ENCODE data around the gene PSTPIP2.
"Not testable (repeated sequence)": the region's sequence is repeated elsewhere in the genome, so short reads cannot be mapped to it uniquely, and the experiment has no call there.

Gene PSTPIP2

DNA sequence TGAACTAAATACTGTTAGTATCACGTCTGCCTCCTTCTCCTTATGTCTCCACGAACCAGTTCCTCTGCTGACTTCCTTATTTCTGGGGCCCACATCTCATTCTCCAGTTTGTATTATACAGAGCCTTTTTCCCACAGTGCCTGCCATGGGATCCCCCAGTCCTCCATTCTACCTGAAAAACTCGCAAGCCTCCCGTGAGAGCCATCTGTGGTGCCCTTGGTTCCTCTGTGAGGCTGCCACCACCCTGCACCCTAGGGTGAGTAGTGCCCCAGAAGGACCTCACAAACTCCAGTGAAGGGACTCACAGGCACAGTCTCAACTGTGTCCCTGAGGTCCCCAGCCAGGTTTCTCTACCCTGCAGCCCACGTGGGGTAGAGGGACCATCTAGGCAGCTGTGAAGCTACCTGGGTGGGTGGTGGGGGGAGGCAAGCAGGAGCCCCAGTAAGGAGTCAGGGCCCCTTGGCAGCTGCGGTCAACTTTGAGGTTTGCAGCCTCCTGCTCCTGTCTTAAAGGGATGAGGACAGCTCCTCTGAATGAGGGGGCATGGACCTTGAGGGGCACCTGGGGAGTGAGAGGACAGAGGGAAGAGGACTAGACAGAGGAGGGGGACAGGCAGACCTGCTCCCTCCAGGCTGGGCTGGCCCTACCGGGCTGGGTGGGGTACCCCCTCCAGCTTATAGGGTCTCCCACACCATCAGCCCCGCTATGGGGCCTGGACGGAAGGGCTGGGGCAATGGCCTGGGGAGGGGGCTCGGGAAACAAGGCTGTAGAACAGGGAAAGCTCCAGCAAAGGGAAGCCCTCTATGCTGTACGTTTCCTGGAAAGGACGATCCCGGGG is 1.0 kb downstream of the PSTPIP2 start:
- in situ Hi-C loops (cut with MboI; ENCODE audit: low sequenced_read_pairs): no loop called here

- in situ Hi-C loops (cut with MboI; ENCODE audit: low sequenced_read_pairs): no loop called here
Measured at GRCh38 chr18:46070232-46070631, 1.8 kb downstream of the PSTPIP2 start.

- in situ Hi-C loops (cut with MboI; ENCODE audit: low sequenced_read_pairs): no loop called here
Measured at GRCh38 chr18:46069524-46069923, 2.5 kb downstream of the PSTPIP2 start.

GRCh38 chr18:46068763-46069162 is 3.3 kb downstream of the PSTPIP2 start:
- in situ Hi-C loops (cut with MboI; ENCODE audit: low sequenced_read_pairs): no loop called here

DNA sequence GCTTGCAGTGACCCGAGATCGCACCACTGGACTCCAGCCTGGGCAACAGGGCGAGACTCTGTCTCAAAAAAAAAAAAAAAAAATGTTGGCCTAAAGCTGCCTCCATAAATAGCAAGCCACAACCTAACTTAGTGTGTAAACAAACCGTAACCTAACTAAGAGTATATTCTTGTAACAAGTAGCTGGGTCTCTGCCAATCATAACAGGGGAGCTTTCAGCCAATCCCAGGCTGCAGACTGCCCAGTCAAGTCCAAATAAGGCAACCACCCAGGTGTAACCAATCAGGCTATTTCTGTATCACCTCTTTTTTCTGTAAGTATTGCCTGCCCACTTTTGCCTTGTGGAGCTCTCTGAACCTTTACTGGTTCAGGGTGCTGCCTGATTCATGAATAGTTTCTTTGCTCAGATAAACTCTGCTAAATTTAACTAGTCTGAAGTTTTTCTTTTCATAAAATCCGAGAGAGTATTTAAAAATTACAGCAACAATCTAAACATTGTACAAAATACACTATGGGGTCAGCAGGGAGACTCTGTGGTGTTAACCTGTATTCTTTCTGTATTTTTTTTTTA is 4.5 kb downstream of the PSTPIP2 start:
- in situ Hi-C loops (cut with MboI; ENCODE audit: low sequenced_read_pairs): no loop called here

DNA sequence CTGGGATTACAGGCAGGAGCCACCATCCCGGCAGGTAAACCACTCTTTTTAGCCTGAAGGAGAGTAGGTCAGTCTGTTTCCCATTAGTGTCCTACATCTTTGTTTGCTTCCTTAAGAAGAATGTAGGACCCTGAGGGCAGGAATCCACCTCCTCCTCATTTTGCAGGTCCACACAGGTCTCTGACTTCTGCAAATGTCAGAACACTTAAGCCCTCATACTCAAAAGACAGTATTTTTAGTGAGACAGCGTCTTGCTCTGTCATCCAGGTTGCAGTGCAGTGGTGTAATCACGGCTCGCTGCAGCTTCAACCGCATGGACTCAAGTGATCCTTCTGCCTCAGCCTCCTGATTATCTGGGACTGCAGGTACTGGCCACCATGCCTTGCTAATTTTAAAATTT is 9.3 kb downstream of the PSTPIP2 start:
- in situ Hi-C loops (cut with MboI; ENCODE audit: low sequenced_read_pairs): no loop called here

- in situ Hi-C loops (cut with MboI; ENCODE audit: low sequenced_read_pairs): no loop called here
Measured at GRCh38 chr18:46061796-46062195, 10.3 kb downstream of the PSTPIP2 start.

- in situ Hi-C loops (cut with MboI; ENCODE audit: low sequenced_read_pairs): no loop called here
Measured at GRCh38 chr18:46061387-46061786, 10.7 kb downstream of the PSTPIP2 start.

- in situ Hi-C loops (cut with MboI; ENCODE audit: low sequenced_read_pairs): no loop called here
Measured at GRCh38 chr18:46060359-46060841, 11.7 kb downstream of the PSTPIP2 start.

GRCh38 chr18:46055838-46056230 is 16.2 kb downstream of the PSTPIP2 start:
- in situ Hi-C loops (cut with MboI; ENCODE audit: low sequenced_read_pairs): no loop called here

- in situ Hi-C loops (cut with MboI; ENCODE audit: low sequenced_read_pairs): no loop called here
Measured at GRCh38 chr18:46054956-46055837, 16.9 kb downstream of the PSTPIP2 start.

- in situ Hi-C loops (cut with MboI; ENCODE audit: low sequenced_read_pairs): no loop called here
Measured at GRCh38 chr18:46053368-46054095, 18.5 kb downstream of the PSTPIP2 start.

DNA sequence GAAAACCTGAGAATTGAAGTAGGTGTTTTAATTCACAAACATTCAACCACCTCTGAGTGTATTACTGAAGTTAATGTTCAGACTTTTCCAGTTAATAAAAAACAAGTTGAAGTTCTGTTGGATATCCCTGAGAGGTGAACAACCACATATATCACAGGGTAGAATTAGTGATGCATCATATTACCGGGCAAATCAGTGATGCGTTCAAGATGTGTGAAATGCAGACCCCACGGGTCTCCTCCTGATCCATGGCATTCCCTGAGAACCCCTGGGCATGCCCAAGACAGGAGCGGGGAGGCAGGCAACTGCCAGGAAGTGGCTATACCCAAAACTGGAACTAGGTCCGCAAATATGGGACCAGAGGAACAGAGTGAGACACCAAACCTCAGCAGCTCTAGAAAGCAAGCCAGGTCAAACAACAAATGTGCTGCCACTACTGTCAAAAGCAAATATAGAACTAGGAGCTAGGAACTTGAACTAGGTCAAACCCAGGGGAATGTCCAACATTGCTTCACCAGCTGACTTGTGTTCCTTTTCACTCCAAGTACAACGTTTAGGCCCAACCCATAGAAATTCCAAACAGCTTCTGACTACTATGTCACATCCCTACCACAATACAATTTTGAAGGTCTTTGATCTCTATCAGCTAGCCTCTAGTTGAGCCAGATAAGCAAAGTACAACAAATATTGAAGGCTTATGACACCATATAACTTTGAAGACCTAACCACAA is 20.2 kb downstream of the PSTPIP2 start:
- in situ Hi-C loops (cut with MboI; ENCODE audit: low sequenced_read_pairs): no loop called here

- in situ Hi-C loops (cut with MboI; ENCODE audit: low sequenced_read_pairs): no loop called here
Measured at GRCh38 chr18:46050268-46050667, 21.8 kb downstream of the PSTPIP2 start.

- in situ Hi-C loops (cut with MboI; ENCODE audit: low sequenced_read_pairs): no loop called here
Measured at GRCh38 chr18:46048641-46049040, 23.4 kb downstream of the PSTPIP2 start.

- in situ Hi-C loops (cut with MboI; ENCODE audit: low sequenced_read_pairs): not testable (repeated sequence)
Measured at GRCh38 chr18:46047369-46047768, 24.7 kb downstream of the PSTPIP2 start.

- in situ Hi-C loops (cut with MboI; ENCODE audit: low sequenced_read_pairs): no loop called here
Measured at GRCh38 chr18:46046688-46047087, 25.4 kb downstream of the PSTPIP2 start.

- in situ Hi-C loops (cut with MboI; ENCODE audit: low sequenced_read_pairs): no loop called here
Measured at GRCh38 chr18:46046126-46046525, 25.9 kb downstream of the PSTPIP2 start.

GRCh38 chr18:46042571-46043123 is 29.4 kb downstream of the PSTPIP2 start:
- in situ Hi-C loops (cut with MboI; ENCODE audit: low sequenced_read_pairs): no loop called here

- in situ Hi-C loops (cut with MboI; ENCODE audit: low sequenced_read_pairs): no loop called here
Measured at GRCh38 chr18:46040747-46041104, 31.3 kb downstream of the PSTPIP2 start.

All from hTERT RPE-1 (cell line).